Peyer's patch (tissue), 4 donors: ENCODE data around the gene IL10RB.

ENCODE experiments used
- POLR2A ChIP-seq, 2 donors: fragments of 450-650 bp; IDR thresholded peaks; one replicate each; pipeline ENCODE4 v1.5.1; 2017; ENCODE audit warnings: antibody characterized with exemption in 2 of 2, mild to moderate bottlenecking in 2 of 2, moderate library complexity in 2 of 2
- TF ChIP-seq, protein P1 (sequence below), 6 experiments: fragments of 450-650 bp in 4 of 6; fragments of 200-600 bp in 2 of 6; sonication (generic) in 1 of 6; IDR thresholded peaks; one replicate each; pipeline ENCODE4 v1.5.1; 2017 to 2019; ENCODE audit warnings: antibody characterized with exemption in 6 of 6, mild to moderate bottlenecking in 3 of 6, moderate library complexity in 1 of 6

DNA sequence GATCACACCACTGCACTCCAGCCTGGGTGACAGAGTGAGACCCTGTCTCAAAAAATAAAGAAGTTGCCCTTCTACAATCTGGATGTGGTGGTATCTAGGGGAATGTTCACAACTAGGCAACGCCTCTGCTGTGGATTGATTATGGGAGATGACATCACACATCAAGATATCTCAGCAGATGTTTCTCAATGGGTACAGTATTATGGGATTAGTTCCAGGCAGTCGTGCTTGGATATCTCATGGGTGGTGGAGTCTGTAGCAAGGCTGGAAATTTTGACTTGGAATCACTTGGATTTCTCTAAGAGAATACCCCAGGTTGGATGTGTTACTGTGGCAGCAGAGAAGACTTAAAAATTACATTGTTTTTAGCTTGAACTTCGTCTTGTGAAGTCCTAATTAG, 28.7 kb upstream of the IL10RB start:
- TF ChIP-seq, protein P1, sequence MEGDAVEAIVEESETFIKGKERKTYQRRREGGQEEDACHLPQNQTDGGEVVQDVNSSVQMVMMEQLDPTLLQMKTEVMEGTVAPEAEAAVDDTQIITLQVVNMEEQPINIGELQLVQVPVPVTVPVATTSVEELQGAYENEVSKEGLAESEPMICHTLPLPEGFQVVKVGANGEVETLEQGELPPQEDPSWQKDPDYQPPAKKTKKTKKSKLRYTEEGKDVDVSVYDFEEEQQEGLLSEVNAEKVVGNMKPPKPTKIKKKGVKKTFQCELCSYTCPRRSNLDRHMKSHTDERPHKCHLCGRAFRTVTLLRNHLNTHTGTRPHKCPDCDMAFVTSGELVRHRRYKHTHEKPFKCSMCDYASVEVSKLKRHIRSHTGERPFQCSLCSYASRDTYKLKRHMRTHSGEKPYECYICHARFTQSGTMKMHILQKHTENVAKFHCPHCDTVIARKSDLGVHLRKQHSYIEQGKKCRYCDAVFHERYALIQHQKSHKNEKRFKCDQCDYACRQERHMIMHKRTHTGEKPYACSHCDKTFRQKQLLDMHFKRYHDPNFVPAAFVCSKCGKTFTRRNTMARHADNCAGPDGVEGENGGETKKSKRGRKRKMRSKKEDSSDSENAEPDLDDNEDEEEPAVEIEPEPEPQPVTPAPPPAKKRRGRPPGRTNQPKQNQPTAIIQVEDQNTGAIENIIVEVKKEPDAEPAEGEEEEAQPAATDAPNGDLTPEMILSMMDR (IDR thresholded peaks at IDR 0.05): no peak
- TF ChIP-seq POLR2A (IDR thresholded peaks at IDR 0.05): no peak
